Measurements from ENCODE around the gene SIM2.
A peak's percentile ranks its signal among the peaks of the same experiment; 100 is the strongest.

The SIM2 gene

GRCh38 chr21:36717976-36718375 is 19.1 kb downstream of the SIM2 start:
- no peak for DNase-seq

- DNase-seq: peak; percentile 47
These were observed 20.1 kb downstream of the SIM2 start for GRCh38 chr21:36718951-36719501.

DNA sequence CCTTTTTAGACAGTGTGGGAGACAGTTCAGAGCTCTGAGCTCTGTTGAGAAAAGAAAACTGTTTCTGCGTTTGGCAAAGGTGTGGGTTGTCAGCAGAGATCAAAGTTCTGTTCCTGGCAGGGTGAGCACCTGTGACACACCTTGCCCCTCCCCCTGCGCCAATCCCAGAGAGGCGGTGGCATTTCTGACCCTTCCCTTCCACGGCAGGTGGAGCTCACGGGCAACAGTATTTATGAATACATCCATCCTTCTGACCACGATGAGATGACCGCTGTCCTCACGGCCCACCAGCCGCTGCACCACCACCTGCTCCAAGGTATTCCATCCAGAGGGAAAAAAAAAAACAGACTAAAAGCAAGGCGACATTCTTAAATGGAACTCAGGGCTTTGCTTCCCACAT is 20.7 kb downstream of the SIM2 start:
- no peak for DNase-seq

DNA sequence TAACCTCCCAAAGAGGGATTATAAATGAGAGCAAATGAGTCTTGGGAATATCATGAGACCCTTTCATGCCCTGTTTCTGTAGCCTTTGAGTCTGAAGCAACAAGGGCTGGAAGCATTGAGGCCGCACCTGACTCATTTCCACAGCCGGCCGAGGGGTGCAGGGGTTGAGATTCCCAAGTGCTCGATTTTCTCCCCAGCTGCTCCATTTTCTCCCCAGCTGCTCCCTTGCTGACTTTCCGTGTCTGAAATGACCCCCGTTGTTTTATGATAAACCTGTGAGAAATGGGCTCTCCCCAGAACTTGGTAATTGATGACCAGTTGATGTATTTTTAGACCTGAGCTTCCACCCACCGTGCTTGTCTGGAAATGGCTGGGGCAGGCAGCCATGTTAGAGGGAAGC is 22.9 kb downstream of the SIM2 start:
- DNase-seq: no peak

GRCh38 chr21:36722370-36723368 is 23.8 kb downstream of the SIM2 start:
- no peak for DNase-seq

- DNase-seq: no peak
These were observed 24.5 kb downstream of the SIM2 start for GRCh38 chr21:36723371-36723881.

- no peak for DNase-seq
These were observed 25.7 kb downstream of the SIM2 start for GRCh38 chr21:36724660-36725059.

- DNase-seq: no peak
These were observed 27.0 kb downstream of the SIM2 start for GRCh38 chr21:36725793-36726386.

DNA sequence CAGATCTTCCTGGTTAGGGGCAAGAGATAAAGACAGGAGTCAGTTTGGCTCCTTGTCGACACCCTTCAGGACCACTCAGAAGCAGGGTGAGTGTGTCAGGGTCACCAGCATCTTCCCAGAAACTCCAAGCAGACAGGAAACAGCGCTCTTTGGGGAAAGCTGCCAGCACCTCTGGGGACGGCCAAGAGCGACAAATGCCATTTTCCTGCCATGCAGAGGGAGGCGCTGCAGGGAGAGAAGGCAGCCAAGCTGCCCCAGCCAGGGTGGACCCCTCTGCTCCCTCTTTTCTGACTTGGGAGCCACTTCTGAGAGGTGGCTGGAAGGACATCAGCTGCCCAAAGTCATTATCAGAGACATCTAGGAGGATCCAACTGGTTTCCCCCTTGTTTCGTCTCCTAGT is 29.0 kb downstream of the SIM2 start:
- DNase-seq: no peak

DNA sequence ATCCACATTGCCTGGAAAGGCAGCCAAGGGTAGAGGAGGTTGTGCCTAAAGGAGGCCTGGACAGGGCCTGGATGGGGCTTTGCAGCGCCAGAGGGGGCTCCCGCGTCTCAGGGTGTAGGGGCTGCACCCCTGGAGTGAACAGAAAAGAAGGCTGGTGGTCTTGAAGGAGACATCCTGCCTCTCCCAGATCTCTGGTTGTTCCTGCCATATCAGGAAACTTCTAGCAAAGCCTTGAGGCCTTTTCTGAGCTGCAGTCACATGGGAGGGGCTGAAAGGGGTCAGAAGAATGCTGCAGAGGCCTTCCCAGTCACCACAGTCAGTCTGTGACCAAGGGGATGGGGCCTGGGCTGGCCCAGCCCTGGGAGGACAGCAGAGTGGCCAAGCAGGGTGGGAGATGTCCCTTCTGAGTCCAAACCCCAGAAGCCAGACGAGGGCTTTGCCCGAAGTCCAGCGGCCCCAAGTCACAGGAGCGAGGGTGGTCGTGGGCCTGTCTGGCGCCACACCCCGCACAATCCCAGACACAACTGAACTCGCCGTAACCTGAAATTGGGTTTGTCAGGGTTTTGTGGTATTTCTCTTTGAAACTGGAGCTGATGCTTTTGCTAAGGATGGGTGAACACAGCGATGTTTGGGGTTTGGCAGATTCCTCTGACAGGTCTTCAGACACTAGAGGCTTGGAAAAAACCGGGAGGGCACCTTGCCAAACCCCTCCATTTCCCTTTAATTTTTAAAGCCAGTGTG is 29.6 kb downstream of the SIM2 start:
- DNase-seq: no peak

GRCh38 chr21:36729310-36729970 is 30.5 kb downstream of the SIM2 start:
- no peak for DNase-seq

DNA sequence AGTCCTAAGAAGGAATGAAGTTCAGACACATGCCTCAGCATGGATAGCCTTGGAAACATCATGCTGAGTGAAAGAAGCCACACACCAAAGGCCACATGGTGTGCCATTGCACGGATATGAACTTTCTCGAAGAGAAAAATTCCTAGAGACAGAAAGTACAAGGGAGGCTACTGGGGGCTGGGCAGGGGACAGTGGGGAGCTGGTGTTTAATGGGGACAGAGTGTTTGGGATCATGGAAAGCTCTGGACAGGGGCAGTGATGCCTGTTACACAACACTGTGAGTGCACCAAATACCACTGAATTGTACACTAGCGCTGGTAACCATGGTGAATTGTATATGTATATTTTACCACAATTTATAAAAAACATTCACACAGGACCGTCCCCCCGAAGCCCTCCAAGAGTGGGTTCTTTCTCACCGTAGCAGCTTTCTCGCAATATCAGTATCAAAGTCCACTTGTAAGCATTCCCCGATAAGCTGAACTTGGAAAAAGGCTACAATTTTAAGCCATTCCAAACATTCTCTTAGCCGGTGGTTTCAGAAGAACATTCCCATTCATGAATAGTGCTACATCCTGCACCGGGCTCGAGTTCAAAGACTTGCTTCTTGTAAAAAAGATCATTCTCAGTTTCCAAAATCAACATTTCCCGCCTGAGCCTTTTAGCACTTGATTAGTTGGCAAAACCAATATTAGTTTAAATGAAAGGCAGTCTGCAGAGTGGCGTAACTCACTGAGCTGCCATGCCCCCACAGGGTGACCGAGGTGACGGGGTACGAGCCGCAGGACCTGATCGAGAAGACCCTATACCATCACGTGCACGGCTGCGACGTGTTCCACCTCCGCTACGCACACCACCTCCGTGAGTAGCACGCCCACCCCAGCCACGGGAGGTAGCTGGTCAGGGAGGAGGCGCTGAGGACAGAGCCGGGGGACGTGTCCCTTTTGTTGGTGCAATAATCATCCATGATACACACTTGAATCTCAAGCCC is 31.7 kb downstream of the SIM2 start:
- DNase-seq: no peak

DNA sequence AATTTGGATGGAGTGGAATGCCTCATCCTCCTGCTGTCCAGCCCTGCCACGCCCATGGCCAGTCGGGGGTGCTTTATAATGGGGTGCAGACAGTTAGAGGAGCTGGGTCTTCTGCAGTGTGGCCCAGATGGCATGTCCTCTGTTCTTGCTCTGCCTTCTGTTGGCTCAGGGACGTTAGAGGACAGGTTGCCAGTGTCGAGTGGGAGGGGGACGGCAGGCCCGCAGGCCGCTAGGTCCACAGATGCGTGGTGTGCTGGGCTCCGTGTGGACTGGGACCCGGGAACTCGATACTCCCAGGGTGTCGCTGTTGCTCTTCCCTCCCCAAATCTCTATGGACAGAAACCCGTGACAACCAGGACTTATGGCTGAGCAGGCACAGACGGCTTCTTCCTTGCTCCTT is 33.3 kb downstream of the SIM2 start:
- DNase-seq: no peak

DNA sequence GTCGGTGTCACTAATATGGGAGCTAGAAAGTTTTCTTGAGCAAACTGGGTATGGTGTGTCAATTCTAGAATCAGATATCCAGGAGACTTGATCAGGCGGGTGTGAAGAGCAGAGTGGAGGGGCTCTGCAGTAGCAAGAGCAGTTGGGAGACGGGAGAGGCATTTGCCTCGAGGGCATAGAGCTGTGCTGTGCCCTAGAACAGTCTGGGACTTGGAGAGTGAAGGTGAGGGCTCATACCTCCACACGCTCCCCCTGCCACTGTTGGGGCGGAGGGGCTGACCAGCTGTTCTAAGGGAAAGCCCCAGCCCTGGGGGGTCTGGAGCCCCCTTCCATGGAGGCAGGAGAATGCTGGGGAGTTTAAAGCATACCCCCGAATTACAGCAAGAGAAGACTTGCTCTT is 33.8 kb downstream of the SIM2 start:
- no peak for DNase-seq

DNA sequence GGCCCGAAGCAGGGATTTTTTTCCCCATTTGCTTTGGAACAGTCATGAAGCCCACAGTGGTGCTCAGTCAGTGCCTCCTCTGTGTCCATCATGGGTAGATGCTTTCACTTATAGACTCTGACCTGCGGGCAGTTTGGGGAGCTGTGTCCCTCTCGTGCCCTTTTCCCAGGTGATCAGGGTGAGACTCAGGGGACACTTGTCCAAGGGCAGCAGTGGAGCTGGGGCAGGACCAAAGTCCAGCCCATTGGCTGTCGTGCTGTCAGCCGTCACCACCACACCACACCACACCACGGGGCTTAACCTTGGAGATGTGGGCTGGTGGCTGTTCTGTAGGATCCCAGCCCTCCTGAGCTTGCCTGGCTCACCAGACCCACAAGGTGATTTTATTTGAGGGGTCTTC is 34.9 kb downstream of the SIM2 start:
- no peak for DNase-seq

GRCh38 chr21:36734367-36735200 is 35.7 kb downstream of the SIM2 start:
- DNase-seq: no peak

DNA sequence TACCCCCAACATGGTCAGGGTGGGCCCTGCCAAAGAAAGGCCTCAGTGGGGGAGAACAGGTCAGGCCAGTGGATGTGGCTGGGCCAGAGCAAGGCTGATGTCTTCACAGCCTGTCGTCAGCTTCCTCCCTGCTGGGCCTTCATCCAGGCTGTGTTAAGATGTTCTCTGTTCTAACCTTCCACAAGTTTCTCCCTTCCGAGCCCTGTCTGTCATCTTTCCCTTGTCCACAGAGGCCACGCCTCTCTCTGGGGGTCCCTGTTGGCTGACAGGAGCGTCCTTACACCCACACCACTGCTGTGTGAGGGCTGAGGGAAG is 36.2 kb downstream of the SIM2 start:
- DNase-seq: no peak

DNA sequence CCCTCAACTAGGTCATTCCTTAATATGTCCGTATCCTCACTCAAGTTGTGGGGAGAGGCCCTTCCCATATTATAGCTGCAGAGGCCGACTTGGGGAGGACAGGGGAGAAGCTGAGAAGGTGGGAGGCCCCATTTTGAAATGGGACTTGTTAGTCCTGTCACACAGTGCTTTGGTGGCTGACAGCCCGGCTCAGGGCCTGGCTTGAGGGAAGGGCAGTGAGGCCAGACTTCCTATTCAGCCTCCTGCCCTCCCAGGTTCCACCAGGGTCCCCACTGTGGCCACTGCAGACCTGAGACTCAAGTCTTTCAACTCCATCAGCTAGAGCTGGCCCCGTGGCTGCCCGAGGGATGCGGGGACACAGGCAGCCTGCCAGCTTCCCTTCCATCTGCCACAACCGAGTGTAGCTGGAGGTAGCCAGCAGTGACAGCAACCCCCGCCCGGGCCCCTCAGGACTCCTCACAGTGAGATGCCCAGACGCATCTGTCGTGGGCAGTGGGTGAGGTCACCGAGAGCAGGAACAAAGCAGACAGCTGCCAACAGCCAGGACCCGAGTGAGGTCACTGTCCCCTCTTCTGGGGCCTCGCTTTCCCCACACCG is 36.9 kb downstream of the SIM2 start:
- no peak for DNase-seq

GRCh38 chr21:36738489-36739126 is 39.7 kb downstream of the SIM2 start:
- no peak for DNase-seq

DNA sequence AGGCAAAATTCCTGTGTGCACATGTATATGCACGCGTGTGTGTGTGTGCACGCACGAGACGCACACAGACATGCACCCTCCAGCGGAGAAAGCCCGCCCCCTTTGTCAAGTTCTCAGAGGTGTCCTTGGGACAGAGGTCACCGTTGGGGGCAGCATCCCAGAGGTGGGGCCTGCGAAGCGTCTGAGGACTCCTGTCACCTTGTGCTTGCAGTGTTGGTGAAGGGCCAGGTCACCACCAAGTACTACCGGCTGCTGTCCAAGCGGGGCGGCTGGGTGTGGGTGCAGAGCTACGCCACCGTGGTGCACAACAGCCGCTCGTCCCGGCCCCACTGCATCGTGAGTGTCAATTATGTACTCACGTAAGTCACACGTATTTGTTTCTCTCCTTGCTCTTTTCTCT is 42.6 kb downstream of the SIM2 start:
- DNase-seq: no peak

Measured in midbrain (tissue), 1 donor.